WERI-Rb-1 (cell line): ENCODE data around the gene NEAT1.
"Not testable (repeated sequence)": the region's sequence is repeated elsewhere in the genome, so short reads cannot be mapped to it uniquely, and the experiment has no call there.

Experiments
- DNase-seq: peaks from one replicate; pipeline ENCODE4 v3.0.0-alpha.2; 2020
- H3K27ac ChIP-seq: fragments of 250-450 bp; sonication (Bioruptor Pico); 2 replicates; pipeline ENCODE4 v1.5.1; 2020; ENCODE audit warnings: mild to moderate bottlenecking, moderate library complexity
- H3K27me3 ChIP-seq: fragments of 250-450 bp; sonication (Bioruptor Pico); 2 replicates; pipeline ENCODE4 v1.5.1; 2021; ENCODE audit warnings: mild to moderate bottlenecking, low read depth, moderate library complexity; ENCODE audit not compliant: insufficient read depth, severe bottlenecking
- H3K36me3 ChIP-seq: fragments of 250-450 bp; sonication (Bioruptor Pico); 2 replicates; pipeline ENCODE4 v1.5.1; 2020; ENCODE audit warnings: mild to moderate bottlenecking, moderate library complexity
- H3K4me3 ChIP-seq: 2 replicates; pipeline ENCODE4 v1.5.1; 2011; ENCODE audit warnings: low read depth, mild to moderate bottlenecking, control low read depth, low read length
- H3K9me3 ChIP-seq: fragments of 250-450 bp; sonication (Bioruptor Pico); 2 replicates; pipeline ENCODE4 v1.5.1; 2021; ENCODE audit warnings: mild to moderate bottlenecking, moderate library complexity; ENCODE audit not compliant: severe bottlenecking
- TF ChIP-seq, protein P1 (sequence below): IDR thresholded peaks from 2 replicates; pipeline ENCODE4 v1.5.1; 2011; ENCODE audit warnings: low read depth, mild to moderate bottlenecking, control low read depth, inconsistent platforms, low read length

NEAT1 gene

DNA sequence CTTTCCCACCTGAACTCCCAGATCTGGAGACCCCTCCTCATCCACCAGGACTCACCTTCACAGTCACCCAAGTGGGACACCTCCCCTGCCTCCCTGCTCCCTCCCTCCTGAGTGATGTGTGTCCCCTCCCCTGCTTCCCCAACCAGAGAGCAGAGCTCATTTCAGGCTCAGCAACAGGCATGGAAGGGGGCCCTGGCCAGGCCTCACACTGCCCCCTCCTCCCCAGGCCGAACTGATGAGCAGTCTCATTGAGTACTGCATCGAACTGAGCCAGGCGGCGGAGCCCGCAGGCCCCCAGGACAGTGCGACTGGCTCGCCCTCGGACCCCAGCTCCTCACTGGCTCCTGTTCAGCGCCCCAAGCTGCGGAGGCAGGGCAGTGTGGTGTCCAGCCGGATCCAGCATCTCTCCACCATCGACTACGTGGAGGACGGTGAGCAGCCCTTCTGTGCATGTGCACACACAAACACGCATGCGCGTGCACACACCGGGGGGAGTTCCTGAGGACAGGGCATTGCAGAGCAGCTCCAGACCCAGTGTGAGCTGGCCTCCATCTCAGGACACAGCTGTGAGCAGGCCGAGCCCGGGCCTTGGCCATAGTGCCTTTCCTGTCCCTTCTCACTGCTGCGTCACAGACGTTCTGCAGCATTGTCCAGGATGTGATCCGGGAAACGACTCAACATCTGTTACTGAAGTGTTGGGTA, 17.8 kb upstream of the NEAT1 start:
- H3K4me3 ChIP-seq, result no peak overlapping the region
- no peak overlapping the region for H3K27ac ChIP-seq
- H3K27me3 ChIP-seq, result no peaks in the 10 kb centered on the region
- no peak for DNase-seq
- no peaks in the 10 kb centered on the region for H3K9me3 ChIP-seq
- TF ChIP-seq, protein P1, sequence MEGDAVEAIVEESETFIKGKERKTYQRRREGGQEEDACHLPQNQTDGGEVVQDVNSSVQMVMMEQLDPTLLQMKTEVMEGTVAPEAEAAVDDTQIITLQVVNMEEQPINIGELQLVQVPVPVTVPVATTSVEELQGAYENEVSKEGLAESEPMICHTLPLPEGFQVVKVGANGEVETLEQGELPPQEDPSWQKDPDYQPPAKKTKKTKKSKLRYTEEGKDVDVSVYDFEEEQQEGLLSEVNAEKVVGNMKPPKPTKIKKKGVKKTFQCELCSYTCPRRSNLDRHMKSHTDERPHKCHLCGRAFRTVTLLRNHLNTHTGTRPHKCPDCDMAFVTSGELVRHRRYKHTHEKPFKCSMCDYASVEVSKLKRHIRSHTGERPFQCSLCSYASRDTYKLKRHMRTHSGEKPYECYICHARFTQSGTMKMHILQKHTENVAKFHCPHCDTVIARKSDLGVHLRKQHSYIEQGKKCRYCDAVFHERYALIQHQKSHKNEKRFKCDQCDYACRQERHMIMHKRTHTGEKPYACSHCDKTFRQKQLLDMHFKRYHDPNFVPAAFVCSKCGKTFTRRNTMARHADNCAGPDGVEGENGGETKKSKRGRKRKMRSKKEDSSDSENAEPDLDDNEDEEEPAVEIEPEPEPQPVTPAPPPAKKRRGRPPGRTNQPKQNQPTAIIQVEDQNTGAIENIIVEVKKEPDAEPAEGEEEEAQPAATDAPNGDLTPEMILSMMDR, result no peak
- H3K36me3 ChIP-seq, result peaks cover 53% of the 10 kb centered on the region

DNA sequence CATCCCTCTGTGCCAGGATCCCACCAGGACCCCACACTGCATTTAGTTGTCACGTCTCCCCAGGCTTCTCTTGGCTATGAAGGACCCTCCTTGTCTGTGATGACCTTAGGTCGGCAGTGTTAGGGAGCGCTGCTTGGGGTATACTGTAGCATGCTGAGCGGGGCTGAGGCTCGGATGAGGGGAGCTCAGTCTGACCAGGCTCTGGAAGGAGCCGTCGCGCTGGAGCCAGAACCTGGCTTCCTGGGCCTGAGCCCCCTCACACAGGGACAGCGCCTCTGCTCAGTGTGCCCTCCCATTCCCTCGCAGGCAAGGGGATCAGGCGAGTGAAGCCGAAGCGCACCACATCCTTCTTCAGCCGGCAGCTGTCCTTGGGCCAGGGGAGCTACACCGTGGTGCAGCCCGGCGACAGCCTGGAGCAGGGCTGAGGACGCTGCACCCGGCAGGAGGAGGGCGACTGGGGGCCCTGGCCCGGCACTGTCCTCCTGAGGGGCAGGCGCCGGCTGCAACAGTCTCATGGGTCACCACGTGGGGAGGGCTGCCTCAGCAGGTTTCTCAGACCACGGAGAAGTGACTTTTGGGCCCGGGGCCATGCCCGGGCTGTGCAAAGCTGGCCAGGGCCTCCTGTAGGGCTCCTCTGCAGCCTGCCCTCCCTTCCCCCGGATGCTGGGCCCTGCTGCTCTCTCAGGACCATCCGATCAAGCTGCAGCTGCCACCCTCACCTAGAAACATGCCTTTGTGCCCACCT, 11.5 kb upstream of the NEAT1 start:
- no peak for DNase-seq
- Histone ChIP-seq H3K27ac (no peak overlapping the region), H3K4me3 (no peak overlapping the region), H3K36me3 (peaks cover 32% of the 10 kb centered on the region), H3K9me3 (no peaks in the 10 kb centered on the region), H3K27me3 (no peaks in the 10 kb centered on the region)
- TF ChIP-seq, protein P1, result no peak

DNA sequence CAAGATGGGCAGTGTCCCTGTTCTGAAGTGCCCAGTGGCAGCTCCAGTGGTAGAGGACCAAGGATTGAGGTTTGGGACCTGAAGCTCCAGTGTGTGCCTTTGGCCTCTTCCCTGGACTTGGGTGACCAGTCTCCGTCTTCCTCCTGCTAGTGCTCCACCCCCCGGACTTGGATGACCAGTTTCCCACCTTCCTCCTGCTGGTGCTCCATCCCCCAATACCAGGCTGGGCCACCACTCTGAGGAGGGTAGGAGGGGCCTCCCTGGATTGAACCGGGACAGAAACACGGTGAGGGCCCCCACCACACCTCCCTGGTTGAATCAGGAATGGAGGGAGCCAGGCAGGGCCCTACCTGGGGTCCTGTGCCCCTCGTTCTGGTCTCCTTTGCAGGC, 10.9 kb upstream of the NEAT1 start:
- Histone ChIP-seq H3K4me3 (no peak overlapping the region), H3K27ac (no peak overlapping the region), H3K9me3 (no peaks in the 10 kb centered on the region), H3K36me3 (peaks cover 28% of the 10 kb centered on the region), H3K27me3 (no peaks in the 10 kb centered on the region)
- TF ChIP-seq, protein P1, result no peak
- no peak for DNase-seq

DNA sequence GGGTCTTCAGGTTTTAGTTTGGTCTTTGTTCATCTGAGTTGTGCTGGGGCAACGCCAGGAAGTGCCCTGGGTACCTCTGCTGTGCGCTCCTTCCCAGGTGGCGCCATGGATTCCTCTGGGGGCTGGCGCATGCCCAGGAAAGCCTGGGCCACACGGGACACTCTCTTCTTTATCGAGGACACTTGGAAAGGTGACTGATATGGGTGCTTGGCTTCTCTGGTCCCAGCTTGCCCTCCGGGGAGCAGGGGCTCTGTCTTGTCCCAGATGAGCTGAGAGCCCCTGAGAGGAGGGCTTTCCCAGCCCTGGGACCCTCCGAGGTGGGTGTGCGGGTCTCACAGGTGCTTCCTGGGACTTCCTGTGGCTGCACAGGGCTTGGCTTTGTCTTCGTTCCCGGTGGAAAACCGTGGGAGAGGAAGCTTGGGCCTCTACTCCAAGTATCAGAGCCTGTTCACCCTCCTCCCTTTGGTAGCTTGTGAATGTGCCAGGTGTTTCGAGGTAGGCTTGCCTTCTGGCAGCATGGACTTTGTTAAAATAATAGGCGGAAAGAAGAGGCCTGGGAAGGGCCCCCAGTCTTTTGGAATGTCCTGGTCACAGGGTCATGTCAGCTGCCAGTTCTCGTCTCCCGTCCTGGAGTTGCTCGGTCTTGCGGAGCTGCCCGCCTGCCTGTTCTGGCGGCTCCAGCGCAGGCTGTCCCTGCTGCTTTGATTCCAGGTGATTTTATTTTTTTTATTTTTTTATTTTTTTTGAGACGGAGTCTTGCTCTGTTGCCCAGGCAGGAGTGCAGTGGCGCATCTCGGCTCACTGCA, 10.1 kb upstream of the NEAT1 start:
- TF ChIP-seq, protein P1, result no peak
- Histone ChIP-seq H3K27me3 (no peaks in the 10 kb centered on the region), H3K36me3 (peaks cover 20% of the 10 kb centered on the region), H3K9me3 (no peaks in the 10 kb centered on the region), H3K4me3 (no peak overlapping the region), H3K27ac (no peak overlapping the region)
- DNase-seq, result no peak

DNA sequence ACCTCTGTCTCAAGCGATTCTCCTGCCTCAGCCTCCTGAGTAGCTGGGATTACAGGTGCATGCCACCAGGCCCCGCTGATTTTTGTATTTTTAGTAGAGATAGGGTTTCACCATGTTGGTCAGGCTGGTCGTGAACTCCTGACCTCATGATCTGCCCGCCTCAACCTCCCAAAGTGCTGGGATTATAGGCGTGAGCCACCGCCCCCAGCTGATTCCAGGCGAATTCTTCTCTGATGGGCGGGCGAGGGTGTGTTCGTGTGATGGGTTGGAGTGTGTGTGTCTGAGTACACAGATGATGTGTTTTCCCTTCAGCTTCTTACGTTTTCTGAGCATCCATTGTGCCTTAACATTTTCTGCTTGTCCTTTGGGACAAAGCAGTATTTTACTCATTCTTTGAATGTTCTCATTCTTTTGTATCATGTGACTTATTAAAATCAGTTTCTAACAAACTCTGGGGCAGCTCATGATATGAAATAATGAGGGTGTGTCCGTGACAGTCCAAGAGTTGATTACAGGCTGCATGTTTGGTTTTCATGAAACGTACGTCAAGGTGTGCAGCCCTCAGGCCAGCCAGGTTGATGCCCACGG, 9.4 kb upstream of the NEAT1 start:
- H3K27ac ChIP-seq, H3K4me3 ChIP-seq, DNase-seq, H3K9me3 ChIP-seq, H3K27me3 ChIP-seq: not testable (repeated sequence)
- H3K36me3 ChIP-seq, result peaks cover 18% of the 10 kb centered on the region
